IMR-90 (cell line): Measurements from ENCODE around the gene FOXR1. TPM values are rescaled to one million over a fixed set of nuclear protein-coding genes. Genes with fewer than 3 reads are reported as not detected.

Experiments used
- ATAC-seq: fragments of 200-7000 bp; cut with Tn5 transposase; 2 replicates; pipeline ENCODE4 v1.9.1; 2020; ENCODE audit warnings: low read depth, mild to moderate bottlenecking, moderate library complexity
- BruUV-seq: library from RNA; stranded (reverse); fragments of 400-500 nt; replicated peaks from 2 replicates; lab custom pipeline; 2021; lab: Mats Ljungman, UMichigan
- CTCF ChIA-PET: fragments of 300-600 bp; formaldehyde crosslinking; extraction: SDS; loops from one replicate; lab custom pipeline; 2021; ENCODE audit warnings: antibody characterized with exemption; lab: Yijun Ruan, JAX
- POLR2A ChIA-PET: fragments of 300-600 bp; sonication (Branson Sonifier 250); formaldehyde crosslinking; loops from one replicate; lab custom pipeline; 2022; ENCODE audit warnings: antibody characterized with exemption; ENCODE audit not compliant: unreplicated experiment; lab: Charles Lee
- DNase-seq: peaks from one replicate; pipeline ENCODE4 v3.0.0; 2013
- H2AFZ ChIP-seq: replicated peaks from 2 replicates; pipeline ENCODE3; 2013; ENCODE audit warnings: low read length, mild to moderate bottlenecking; ENCODE audit not compliant: poor library complexity
- H2AK5ac ChIP-seq: 2 replicates; pipeline ENCODE4 v1.6.1; 2013; ENCODE audit warnings: low read depth, low read length, inconsistent platforms
- H2AK9ac ChIP-seq: replicated peaks from 2 replicates; pipeline ENCODE3; 2013; ENCODE audit warnings: mild to moderate bottlenecking, low read depth, low read length, moderate library complexity; ENCODE audit not compliant: poor library complexity
- H2BK120ac ChIP-seq: 2 replicates; pipeline ENCODE4 v1.6.1; 2013; ENCODE audit warnings: low read depth, low read length, inconsistent platforms
- H2BK15ac ChIP-seq: 3 replicates; pipeline ENCODE4 v1.6.1; 2013; ENCODE audit warnings: low read depth, low read length, inconsistent platforms
- H2BK20ac ChIP-seq: 2 replicates; pipeline ENCODE4 v1.6.1; 2013; ENCODE audit warnings: low read depth, mild to moderate bottlenecking, inconsistent platforms, low read length, moderate library complexity
- H2BK5ac ChIP-seq: 2 replicates; pipeline ENCODE4 v1.6.1; 2013; ENCODE audit warnings: mild to moderate bottlenecking, low read depth, low read length, inconsistent platforms; ENCODE audit not compliant: poor library complexity, severe bottlenecking
- H3K14ac ChIP-seq: replicated peaks from 2 replicates; pipeline ENCODE4 v1.6.1; 2013; ENCODE audit warnings: low read depth, low read length, inconsistent platforms
- H3K18ac ChIP-seq: 2 replicates; pipeline ENCODE4 v1.6.1; 2013; ENCODE audit warnings: low read depth, low read length, control low read depth
- H3K23ac ChIP-seq: 2 replicates; pipeline ENCODE4 v1.6.1; 2013; ENCODE audit warnings: low read depth, low read length, inconsistent platforms
- H3K27ac ChIP-seq: 2 replicates; pipeline ENCODE4 v1.5.1; 2013; ENCODE audit warnings: mild to moderate bottlenecking, control low read depth, low read length; ENCODE audit not compliant: insufficient read depth
- H3K27me3 ChIP-seq: 2 replicates; pipeline ENCODE4 v1.6.1; 2013; ENCODE audit warnings: low read length; ENCODE audit not compliant: control insufficient read depth, insufficient read depth
- H3K36me3 ChIP-seq: 2 replicates; pipeline ENCODE4 v1.6.1; 2013; ENCODE audit warnings: low read length, mixed read lengths; ENCODE audit not compliant: control insufficient read depth, insufficient read depth
- H3K4ac ChIP-seq: 2 replicates; pipeline ENCODE4 v1.6.1; 2013; ENCODE audit warnings: low read depth, low read length, inconsistent platforms
- H3K4me1 ChIP-seq: 2 replicates; pipeline ENCODE4 v1.6.1; 2013; ENCODE audit warnings: low read length, mixed read lengths; ENCODE audit not compliant: control insufficient read depth, insufficient read depth
- H3K4me2 ChIP-seq: 2 replicates; pipeline ENCODE4 v1.6.1; 2013; ENCODE audit warnings: low read depth, mild to moderate bottlenecking, control low read depth, low read length, moderate library complexity
- H3K4me3 ChIP-seq: 2 replicates; pipeline ENCODE4 v1.5.1; 2013; ENCODE audit warnings: low read depth, mild to moderate bottlenecking, control low read depth, low read length, moderate library complexity; ENCODE audit not compliant: insufficient read depth
- H3K56ac ChIP-seq: 2 replicates; pipeline ENCODE4 v1.6.1; 2013; ENCODE audit warnings: low read length, inconsistent platforms; ENCODE audit not compliant: insufficient read depth; ENCODE audit errors: extremely low read depth
- H3K79me1 ChIP-seq, 2 experiments: 2 replicates each; pipeline ENCODE4 v1.6.1; 2013; ENCODE audit warnings: low read length in 2 of 2, inconsistent platforms in 1 of 2, low read depth in 1 of 2
- H3K9ac ChIP-seq: 2 replicates; pipeline ENCODE4 v1.6.1; 2013; ENCODE audit warnings: low read depth, low read length, control low read depth
- H3K9me1 ChIP-seq: 2 replicates; pipeline ENCODE4 v1.6.1; 2013; ENCODE audit warnings: low read length, inconsistent platforms; ENCODE audit not compliant: insufficient read depth
- H3K9me3 ChIP-seq: 2 replicates; pipeline ENCODE4 v1.6.1; 2013; ENCODE audit warnings: low read length; ENCODE audit not compliant: control insufficient read depth, insufficient read depth
- H4K20me1 ChIP-seq: 2 replicates; pipeline ENCODE4 v1.6.1; 2013; ENCODE audit warnings: low read length, inconsistent platforms; ENCODE audit not compliant: insufficient read depth
- H4K5ac ChIP-seq: 2 replicates; pipeline ENCODE4 v1.6.1; 2013; ENCODE audit warnings: mild to moderate bottlenecking, low read depth, low read length, control low read depth
- H4K8ac ChIP-seq, 2 experiments: 2 replicates each; pipeline ENCODE4 v1.6.1; 2013; ENCODE audit warnings: low read depth in 2 of 2, low read length in 2 of 2, control low read depth in 1 of 2, inconsistent platforms in 1 of 2
- H4K91ac ChIP-seq: 2 replicates; pipeline ENCODE4 v1.6.1; 2013; ENCODE audit warnings: low read depth, low read length, inconsistent platforms; ENCODE audit not compliant: insufficient read depth
- MAFK ChIP-seq: IDR thresholded peaks from 2 replicates; pipeline ENCODE4 v1.6.1; 2012; ENCODE audit warnings: low read depth, low read length, improper control_type of control experiment
- MAZ ChIP-seq: IDR thresholded peaks from 2 replicates; pipeline ENCODE4 v1.6.1; 2012; ENCODE audit warnings: low read depth, mild to moderate bottlenecking, low read length, improper control_type of control experiment, moderate library complexity, borderline replicate concordance
- MXI1 ChIP-seq: IDR thresholded peaks from 2 replicates; pipeline ENCODE4 v1.6.1; 2012; ENCODE audit warnings: low read depth, mild to moderate bottlenecking, low read length, moderate library complexity, borderline replicate concordance
- RAD21 ChIP-seq: IDR thresholded peaks from 2 replicates; pipeline ENCODE4 v1.6.1; 2012; ENCODE audit warnings: low read length, improper control_type of control experiment
- RFX5 ChIP-seq: IDR thresholded peaks from 2 replicates; pipeline ENCODE4 v1.8.0; 2012; ENCODE audit warnings: low read depth, mild to moderate bottlenecking, low read length, moderate library complexity
- SMC3 ChIP-seq: fragments of 150-350 bp; IDR thresholded peaks from 2 replicates; pipeline ENCODE4 v1.6.1; 2016; ENCODE audit warnings: low read depth, mild to moderate bottlenecking, antibody characterized with exemption, low read length, moderate library complexity
- WGBS, 2 experiments: methylation state at CpG; one replicate each; pipeline versions ENCODE4 v1.1.5 to v1.1.7; 2013; ENCODE audit warnings: missing lambda C conversion rate in 2 of 2; ENCODE audit not compliant: insufficient read length in 1 of 2; ENCODE audit errors: extremely low coverage in 2 of 2; 5-methylcytosine and 5-hydroxymethylcytosine counted together
- dilution Hi-C: fragments of 300-500 bp; cut with HindIII; formaldehyde crosslinking; loops from one replicate; pipeline ENCODE4 v1.14.3; 2018; ENCODE audit warnings: low sequenced_read_pairs; ENCODE audit not compliant: unreplicated experiment
- in situ Hi-C: fragments of 300-500 bp; cut with MboI; formaldehyde crosslinking; loops from 3 replicates; pipeline ENCODE4 v1.14.3; 2019; ENCODE audit warnings: low sequenced_read_pairs, inconsistent platforms, mixed read lengths
- intact Hi-C: fragments of 100-400 bp; cut with micrococcal nuclease; formaldehyde crosslinking; loops from 2 replicates; pipeline ENCODE4 v1.10.0; 2022
- polyA plus RNA-seq, 3 experiments: library from polyadenylated mRNA; depleted of rRNA; stranded (reverse); fragments of >200 nt; gene quantifications; 2 replicates each; pipeline ENCODE4 v1.2.3, GENCODE V29; 2012; ENCODE audit warnings: low replicate concordance in 1 of 3
- total RNA-seq: library from RNA; depleted of rRNA; stranded (reverse); fragments of >200 nt; gene quantifications from 2 replicates; pipeline ENCODE4 v1.2.3, GENCODE V29; 2012
- TF ChIP-seq, protein P1 (sequence below): fragments of 150-350 bp; IDR thresholded peaks from 2 replicates; pipeline ENCODE4 v1.6.1; 2016; ENCODE audit warnings: low read depth, mild to moderate bottlenecking, low read length, moderate library complexity, borderline replicate concordance

Gene FOXR1
- total and polyA plus RNA-seq, 2 of the 4 experiments (the other 2 are of a cell fraction), result not detected

DNA sequence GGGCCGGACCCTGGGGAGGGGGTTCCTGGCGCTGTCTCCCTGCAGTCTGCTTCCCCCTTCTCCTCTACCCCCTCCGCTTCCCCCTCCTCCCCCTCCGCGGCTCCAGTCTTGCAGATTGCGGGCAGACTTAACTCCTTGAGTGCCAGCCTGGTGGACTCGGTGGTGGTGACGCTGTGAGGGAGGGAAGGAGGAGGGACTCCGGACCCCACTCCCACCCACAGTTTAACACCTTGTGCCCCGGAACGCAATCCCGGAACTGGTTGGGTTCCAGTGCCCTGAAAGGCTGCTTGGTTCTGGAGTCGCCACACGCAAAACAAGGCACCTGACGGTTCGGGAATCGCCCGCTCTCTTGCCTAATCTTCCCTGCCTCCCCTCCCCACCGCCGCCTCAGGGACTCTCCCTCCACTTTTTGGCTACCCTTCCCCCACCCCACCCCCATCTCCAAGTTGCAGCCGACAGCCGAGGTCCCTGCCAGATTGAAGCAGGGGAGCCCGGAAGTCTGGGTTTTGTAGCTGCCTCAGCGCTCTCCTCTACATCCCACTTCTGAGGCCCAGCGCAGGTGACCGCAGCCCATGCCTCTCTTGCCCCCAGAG, 42.0 kb upstream of the FOXR1 start:
- Histone ChIP-seq H2AK5ac (peak overlapping the region; percentile 90), H2AFZ (peak overlapping the region; percentile 91), H3K56ac (no peak overlapping the region; the same call in 1 of the 2 replicates), H3K79me1 (peaks cover 0 to 24% of the 10 kb centered on the region in 2 experiments; a peak in 2 of 4 replicates), H3K9me1 (no peaks in the 10 kb centered on the region), H3K14ac (no peak overlapping the region), H3K18ac (no peak overlapping the region), H3K4me2 (peak overlapping the region; percentile 81), H3K27me3 (no peaks in the 10 kb centered on the region), H4K20me1 (peaks cover 5% of the 10 kb centered on the region), H4K91ac (peak overlapping the region; percentile 18; the same call in 1 of the 2 replicates), H2BK5ac (peak overlapping the region; percentile 8), H2AK9ac (peak overlapping the region; percentile 92), H3K27ac (peak overlapping the region; percentile 34), H2BK120ac (peak overlapping the region; percentile 7; the same call in 1 of the 2 replicates), H3K4me3 (peak overlapping the region; percentile 69), H3K9me3 (no peaks in the 10 kb centered on the region), H3K23ac (no peak overlapping the region; the same call in 1 of the 2 replicates), H3K4ac (peak overlapping the region; percentile 29; the same call in 1 of the 2 replicates), H3K36me3 (no peaks in the 10 kb centered on the region), H4K5ac (no peak overlapping the region), H3K9ac (peak overlapping the region; percentile 53), H4K8ac (peak overlapping the region; percentile 58 to 65; a peak in 3 of 4 replicates), H3K4me1 (peaks cover 5% of the 10 kb centered on the region; the same call in 1 of the 2 replicates), H2BK20ac (no peak overlapping the region), H2BK15ac (peak overlapping the region; percentile 54; the same call in 1 of the 3 replicates)
- no TSS peak for BruUV-seq
- in situ Hi-C loops (no loop called here), intact Hi-C loops (no loop called here), dilution Hi-C loops (no loop called here)
- TF ChIP-seq MAFK (no peak), MAZ (peak; percentile 61; the same call in 1 of the 2 replicates), MXI1 (no peak), RAD21 (no peak), SMC3 (no peak), RFX5 (no peak)
- TF ChIP-seq, protein P1, sequence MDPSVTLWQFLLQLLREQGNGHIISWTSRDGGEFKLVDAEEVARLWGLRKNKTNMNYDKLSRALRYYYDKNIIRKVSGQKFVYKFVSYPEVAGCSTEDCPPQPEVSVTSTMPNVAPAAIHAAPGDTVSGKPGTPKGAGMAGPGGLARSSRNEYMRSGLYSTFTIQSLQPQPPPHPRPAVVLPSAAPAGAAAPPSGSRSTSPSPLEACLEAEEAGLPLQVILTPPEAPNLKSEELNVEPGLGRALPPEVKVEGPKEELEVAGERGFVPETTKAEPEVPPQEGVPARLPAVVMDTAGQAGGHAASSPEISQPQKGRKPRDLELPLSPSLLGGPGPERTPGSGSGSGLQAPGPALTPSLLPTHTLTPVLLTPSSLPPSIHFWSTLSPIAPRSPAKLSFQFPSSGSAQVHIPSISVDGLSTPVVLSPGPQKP, result no peak
- CTCF ChIA-PET, result interaction anchor here (0.7 to 1.1 kb wide), 4 partner anchors 9 to 20 kb away, joined by 3 read pairs; no protein-coding TSS in a partner anchor
- DNase-seq (peak; percentile 77), ATAC-seq (peak; percentile 16)
- POLR2A ChIA-PET, result interaction anchor here (0.8 kb wide), 1 partner anchor 18 kb away, joined by 13 read pairs; no protein-coding TSS in a partner anchor
- WGBS, 2 experiments, result 0% methylated on average over 4 of the region's 26 CpGs; no CpG with 5 or more reads in 1 of the 2 experiments
